Stomach (tissue), 4 donors: ENCODE data around the gene GUF1.

Source experiments
- CTCF ChIP-seq, 7 experiments: fragments of 450-650 bp in 4 of 7; fragments of 200-600 bp in 3 of 7; sonication (generic) in 3 of 7; IDR thresholded peaks; one replicate each; pipeline ENCODE4 v1.5.1; 2016 to 2019; ENCODE audit warnings: antibody characterized with exemption in 7 of 7, control low read depth in 2 of 7, mild to moderate bottlenecking in 1 of 7
- POLR2A ChIP-seq, 4 donors: fragments of 450-650 bp; IDR thresholded peaks; one replicate each; pipeline ENCODE4 v1.6.1; 2016; ENCODE audit warnings: antibody characterized with exemption in 4 of 4, control low read depth in 2 of 4, mild to moderate bottlenecking in 1 of 4, moderate library complexity in 1 of 4
- POLR2AphosphoS5 ChIP-seq, 3 donors: sonication (generic); formaldehyde crosslinking; IDR thresholded peaks; one replicate each; pipeline ENCODE4 v1.6.1; 2016; ENCODE audit warnings: antibody characterized with exemption in 3 of 3

GRCh38 chr4:44727471-44727870 is 49.3 kb downstream of the GUF1 start:
- TF ChIP-seq CTCF (IDR thresholded peaks at IDR 0.05) (no peak), POLR2AphosphoS5 (IDR thresholded peaks at IDR 0.05) (no peak), POLR2A (IDR thresholded peaks at IDR 0.05) (no peak)
